HL-60 (cell line): ENCODE data around the gene CARD6.

ENCODE experiments used
- DNase-seq, 2 experiments: peaks; one replicate each; pipeline ENCODE4 v3.0.0-alpha.2; 2010 to 2020; ENCODE audit warnings: low read depth in 1 of 2, low spot score in 1 of 2
- H3K27ac ChIP-seq: fragments of 250-450 bp; sonication (Bioruptor Pico); replicated peaks from 2 replicates; pipeline ENCODE4 v1.5.1; 2020; ENCODE audit warnings: mild to moderate bottlenecking, moderate library complexity
- H3K27me3 ChIP-seq: fragments of 250-450 bp; sonication (Bioruptor Pico); 2 replicates; pipeline ENCODE4 v1.5.1; 2021; ENCODE audit warnings: mild to moderate bottlenecking, moderate library complexity; ENCODE audit not compliant: insufficient read depth, poor library complexity, severe bottlenecking
- H3K4me3 ChIP-seq: replicated peaks from 2 replicates; pipeline ENCODE4 v1.5.1; 2011; ENCODE audit warnings: mild to moderate bottlenecking, control low read depth, low read length; ENCODE audit not compliant: insufficient read depth
- CTCF ChIP-seq: IDR thresholded peaks from one replicate; pipeline ENCODE4 v1.5.1; 2011; ENCODE audit warnings: low read length, control low read depth, inconsistent platforms; ENCODE audit not compliant: insufficient read depth
- GABPA ChIP-seq: IDR thresholded peaks from 2 replicates; pipeline ENCODE4 v1.6.1; 2012; ENCODE audit warnings: low read depth
- POLR2AphosphoS5 ChIP-seq: IDR thresholded peaks from 2 replicates; pipeline ENCODE4 v1.6.1; 2012; ENCODE audit warnings: low read depth
- REST ChIP-seq: IDR thresholded peaks from 2 replicates; pipeline ENCODE4 v1.6.1; 2012; ENCODE audit warnings: low read depth; ENCODE audit not compliant: insufficient replicate concordance
- SPI1 ChIP-seq: IDR thresholded peaks from 2 replicates; pipeline ENCODE4 v1.6.1; 2012; ENCODE audit warnings: low read depth, mild to moderate bottlenecking, borderline replicate concordance

CARD6 gene

DNA sequence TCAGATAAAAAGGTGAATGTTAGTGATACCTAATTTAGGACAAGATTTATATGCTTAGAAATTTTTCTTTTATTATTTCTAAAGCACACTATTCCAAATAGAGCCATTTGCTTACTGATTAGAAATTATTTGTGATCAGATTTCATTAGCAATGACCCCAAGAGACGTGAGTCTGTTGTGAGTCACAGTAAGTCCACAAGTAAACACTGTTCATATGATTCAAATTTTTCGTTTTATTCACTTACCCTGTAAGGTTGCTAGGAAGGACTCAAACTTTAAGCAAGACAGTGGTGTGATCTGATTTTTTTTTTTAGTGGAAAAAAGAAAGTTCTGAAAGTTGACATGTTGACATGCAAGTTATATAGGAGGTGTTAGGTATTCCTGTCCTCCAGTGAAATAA is 1.2 kb downstream of the CARD6 start:
- Histone ChIP-seq H3K4me3 (peak overlapping the region; percentile 47), H3K27me3 (no peaks in the 10 kb centered on the region), H3K27ac (no peak overlapping the region)
- DNase-seq = no peak
- TF ChIP-seq SPI1 = no peak
- TF ChIP-seq CTCF = no peak
- TF ChIP-seq GABPA = no peak
- TF ChIP-seq REST = no peak
- TF ChIP-seq POLR2AphosphoS5 = no peak

DNA sequence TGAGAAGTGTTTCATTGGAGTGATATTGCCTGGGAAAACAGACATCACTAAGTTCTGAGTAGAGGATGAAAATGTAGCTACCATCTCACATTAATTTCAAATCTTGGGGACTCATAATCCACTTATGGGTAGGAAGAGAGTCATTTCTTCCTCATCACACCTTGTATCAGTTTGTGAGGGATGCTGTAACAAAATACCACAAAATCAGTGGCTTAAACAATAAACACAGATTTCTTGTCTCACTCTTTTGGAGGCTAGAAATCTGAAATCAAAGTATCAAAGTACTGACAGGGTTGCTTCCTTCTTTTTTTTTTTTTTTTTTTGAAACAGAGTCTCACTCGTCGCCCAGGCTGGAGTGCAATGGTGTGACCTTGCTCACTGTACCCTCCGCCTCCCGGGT is 3.4 kb downstream of the CARD6 start:
- TF ChIP-seq GABPA = no peak
- TF ChIP-seq POLR2AphosphoS5 = no peak
- no peak for TF ChIP-seq REST
- TF ChIP-seq SPI1 = no peak
- no peak for TF ChIP-seq CTCF
- DNase-seq = no peak
- H3K27me3 ChIP-seq = no peaks in the 10 kb centered on the region
- H3K4me3 ChIP-seq = no peak overlapping the region
- H3K27ac ChIP-seq = no peak overlapping the region

- no peak overlapping the region for H3K4me3 ChIP-seq
- DNase-seq = no peak
- TF ChIP-seq POLR2AphosphoS5 (no peak), CTCF (no peak), SPI1 (no peak), GABPA (no peak), REST (no peak)
- H3K27me3 ChIP-seq = no peaks in the 10 kb centered on the region
- no peak overlapping the region for H3K27ac ChIP-seq
Observed at GRCh38 chr5:40846371-40846770, 5.2 kb downstream of the CARD6 start.
